ENCODE results near the gene GRIP2. TPM values are rescaled to one million over a fixed set of nuclear protein-coding genes. Genes with fewer than 3 reads are reported as not detected.

The GRIP2 gene
- total RNA-seq, 4 donors from 2014 or later: 0.77 to 8.0 (median 2.1) TPM

DNA sequence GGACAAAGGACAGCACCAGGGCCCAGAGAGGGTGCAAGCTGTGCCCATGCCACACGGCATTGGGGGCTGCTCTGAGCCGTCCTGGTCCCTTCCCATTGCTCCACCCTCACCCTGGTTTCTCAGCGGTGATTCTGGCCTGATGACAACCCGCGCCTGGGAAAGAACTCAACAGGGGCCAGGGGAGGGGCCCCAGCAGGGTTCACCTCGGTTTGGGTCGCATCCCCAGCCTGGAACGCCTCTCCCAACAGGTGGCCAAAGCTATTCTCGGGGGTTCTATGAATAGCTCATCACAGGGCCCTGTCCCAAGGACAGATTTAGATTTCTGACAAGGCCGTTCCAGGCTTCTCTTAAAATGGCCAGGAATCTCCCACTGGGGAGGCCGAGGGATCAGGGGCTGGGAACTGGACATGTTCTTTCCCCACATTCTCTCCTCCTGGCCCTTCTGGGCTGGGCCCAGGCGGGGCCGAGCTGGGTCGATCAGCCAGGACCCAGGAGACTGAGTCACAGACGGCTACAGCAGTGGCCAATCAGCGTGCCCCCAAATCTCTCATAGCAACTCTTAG is 17.9 kb downstream of the GRIP2 start:
- H3K4me1 ChIP-seq: no peaks in the 10 kb centered on the region
- TF ChIP-seq POLR2A (IDR thresholded peaks at IDR 0.05) (no peak), CTCF (IDR thresholded peaks at IDR 0.05) (no peak)
- DNase-seq: peak in 1 of 2 donors; percentile 50
- H3K27me3 ChIP-seq: no peaks in the 10 kb centered on the region
- no peak overlapping the region for H3K4me3 ChIP-seq
- no peaks in the 10 kb centered on the region for H3K9me3 ChIP-seq
- intact Hi-C loops (cut with DNase I; ENCODE audit: low total_unique reads): no loop called here
- peak overlapping the region in 1 of 2 donors; percentile 27 for H3K27ac ChIP-seq
- no peaks in the 10 kb centered on the region for H3K36me3 ChIP-seq

DNA sequence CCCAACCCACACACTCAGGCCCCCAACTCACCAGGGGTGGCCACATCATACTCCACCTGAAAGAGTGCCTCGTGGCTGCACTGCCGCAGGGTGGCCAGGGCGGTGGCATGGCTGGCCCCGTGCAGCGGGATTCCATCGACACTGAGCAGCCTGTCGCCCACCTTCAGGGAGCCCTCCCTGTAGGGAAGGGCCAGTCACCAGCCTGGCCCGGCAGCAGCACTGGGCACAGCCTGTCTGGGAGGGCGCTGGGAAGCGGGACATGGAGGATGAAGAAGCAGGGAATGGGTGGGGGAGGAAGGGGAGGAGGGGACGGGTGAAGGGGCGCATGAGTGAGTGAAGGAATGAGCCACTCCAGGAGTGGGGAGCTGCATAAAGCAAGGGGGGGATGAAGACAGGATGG is 18.5 kb downstream of the GRIP2 start:
- TF ChIP-seq POLR2A (IDR thresholded peaks at IDR 0.05) (no peak), CTCF (IDR thresholded peaks at IDR 0.05) (no peak)
- H3K4me1 ChIP-seq: no peaks in the 10 kb centered on the region
- no peak overlapping the region for H3K27ac ChIP-seq
- H3K36me3 ChIP-seq: no peaks in the 10 kb centered on the region
- H3K27me3 ChIP-seq: no peaks in the 10 kb centered on the region
- DNase-seq: peak in 1 of 2 donors; percentile 9
- H3K9me3 ChIP-seq: no peaks in the 10 kb centered on the region
- no peak overlapping the region for H3K4me3 ChIP-seq
- intact Hi-C loops (cut with DNase I; ENCODE audit: low total_unique reads): no loop called here

GRCh38 chr3:14520967-14521366 is 19.2 kb downstream of the GRIP2 start:
- H3K9me3 ChIP-seq: no peaks in the 10 kb centered on the region
- no peak overlapping the region for H3K27ac ChIP-seq
- intact Hi-C loops (cut with DNase I; ENCODE audit: low total_unique reads): no loop called here

DNA sequence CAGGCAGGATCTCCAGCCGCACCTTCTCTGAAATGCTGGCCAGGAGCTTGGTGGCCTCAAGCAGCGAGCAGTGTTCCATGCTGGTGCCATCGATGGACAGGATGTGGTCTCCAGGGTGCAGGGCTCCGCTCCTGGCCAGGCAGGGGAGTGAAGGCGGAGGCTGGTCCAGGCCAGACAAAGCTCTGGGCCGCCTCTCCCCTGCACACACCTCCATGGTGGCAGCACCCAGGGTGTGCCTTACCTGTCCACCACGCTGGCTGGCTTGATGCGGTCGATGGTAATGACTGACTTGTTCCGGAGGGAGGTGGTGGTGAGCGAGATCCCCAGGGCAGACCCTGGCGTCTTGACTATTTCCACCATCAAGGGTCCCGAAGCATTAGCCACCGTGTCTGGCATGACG is 20.0 kb downstream of the GRIP2 start:
- Histone ChIP-seq H3K27ac (no peak overlapping the region), H3K27me3 (no peaks in the 10 kb centered on the region), H3K9me3 (no peaks in the 10 kb centered on the region), H3K4me1 (no peaks in the 10 kb centered on the region), H3K36me3 (no peaks in the 10 kb centered on the region), H3K4me3 (no peak overlapping the region)
- intact Hi-C loops (cut with DNase I; ENCODE audit: low total_unique reads): no loop called here
- DNase-seq: peak in 1 of 2 donors; percentile 12
- no peak for TF ChIP-seq CTCF (IDR thresholded peaks at IDR 0.05)
- no peak for TF ChIP-seq POLR2A (IDR thresholded peaks at IDR 0.05)

More at GRCh38 chr3:14520967-14521366, 19.2 kb downstream of the GRIP2 start:
- Histone ChIP-seq H3K4me1 (no peaks in the 10 kb centered on the region), H3K27me3 (no peaks in the 10 kb centered on the region), H3K4me3 (no peak overlapping the region), H3K36me3 (no peaks in the 10 kb centered on the region)
- no peak for DNase-seq
- no peak for TF ChIP-seq POLR2A (IDR thresholded peaks at IDR 0.05)

GRCh38 chr3:14519406-14519805 is 20.7 kb downstream of the GRIP2 start:
- Histone ChIP-seq H3K36me3 (no peaks in the 10 kb centered on the region), H3K27ac (no peak overlapping the region), H3K27me3 (no peaks in the 10 kb centered on the region), H3K9me3 (no peaks in the 10 kb centered on the region), H3K4me1 (no peaks in the 10 kb centered on the region), H3K4me3 (no peak overlapping the region)
- intact Hi-C loops (cut with DNase I; ENCODE audit: low total_unique reads): no loop called here
- DNase-seq: no peak
- TF ChIP-seq POLR2A (IDR thresholded peaks at IDR 0.05): no peak
- TF ChIP-seq CTCF (IDR thresholded peaks at IDR 0.05): no peak

DNA sequence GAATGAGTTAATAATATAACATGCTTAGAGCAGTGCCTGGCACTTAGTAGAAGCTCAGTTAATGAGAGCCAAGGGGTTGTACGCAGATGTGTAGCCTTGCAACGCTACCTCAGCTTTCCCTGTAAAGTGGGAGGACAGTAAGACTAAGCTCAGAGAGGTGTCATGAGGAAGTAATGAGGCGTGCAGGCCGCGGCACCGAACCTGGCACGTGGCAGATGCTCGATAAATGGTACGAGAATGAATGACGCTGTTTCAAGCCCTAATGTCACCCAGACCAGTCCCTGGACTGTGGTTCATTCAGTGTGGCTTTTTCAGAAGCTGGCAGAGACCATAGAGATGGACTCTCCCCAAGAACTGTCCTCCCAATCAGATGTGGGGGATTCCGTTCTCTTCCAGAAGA is 21.2 kb downstream of the GRIP2 start:
- Histone ChIP-seq H3K4me1 (no peaks in the 10 kb centered on the region), H3K27ac (no peak overlapping the region), H3K4me3 (no peak overlapping the region), H3K36me3 (no peaks in the 10 kb centered on the region), H3K9me3 (no peaks in the 10 kb centered on the region), H3K27me3 (no peaks in the 10 kb centered on the region)
- intact Hi-C loops (cut with DNase I; ENCODE audit: low total_unique reads): no loop called here
- no peak for DNase-seq
- TF ChIP-seq CTCF (IDR thresholded peaks at IDR 0.05) (no peak), POLR2A (IDR thresholded peaks at IDR 0.05) (no peak)
